Dedifferentiated amniotic fluid mesenchymal stem cell (primary cell): ENCODE results near the gene IGFALS.

Source experiments
- DNase-seq: peaks from one replicate; pipeline ENCODE4 v3.0.0-alpha.2; 2016; ENCODE audit errors: extremely low spot score

IGFALS gene

DNA sequence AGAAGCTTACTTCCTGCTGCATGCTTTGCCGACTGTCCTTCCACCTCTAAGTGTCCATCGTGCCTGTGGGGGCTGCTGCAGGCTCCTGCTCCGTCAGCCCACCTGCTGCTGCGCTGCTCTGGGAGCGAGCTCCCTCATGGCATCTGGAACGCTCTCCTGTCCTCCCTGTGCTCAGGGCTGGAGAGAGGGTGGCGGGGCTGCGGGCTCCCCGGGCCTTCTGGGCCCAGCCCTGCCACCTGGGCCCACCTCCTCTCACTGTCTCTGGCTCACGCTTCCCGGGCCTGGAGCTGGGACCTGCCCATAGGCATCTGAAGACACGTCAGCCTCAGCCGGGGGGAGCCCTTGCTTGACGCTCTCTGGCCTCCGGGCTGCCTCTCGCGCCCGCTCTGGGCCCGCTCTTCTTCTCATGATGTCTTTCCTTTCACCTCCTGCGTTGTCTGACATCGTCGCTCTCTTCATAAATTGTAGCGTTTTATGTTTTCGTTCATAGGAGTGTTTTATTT is 49.1 kb downstream of the IGFALS start:
- no peak for DNase-seq

DNA sequence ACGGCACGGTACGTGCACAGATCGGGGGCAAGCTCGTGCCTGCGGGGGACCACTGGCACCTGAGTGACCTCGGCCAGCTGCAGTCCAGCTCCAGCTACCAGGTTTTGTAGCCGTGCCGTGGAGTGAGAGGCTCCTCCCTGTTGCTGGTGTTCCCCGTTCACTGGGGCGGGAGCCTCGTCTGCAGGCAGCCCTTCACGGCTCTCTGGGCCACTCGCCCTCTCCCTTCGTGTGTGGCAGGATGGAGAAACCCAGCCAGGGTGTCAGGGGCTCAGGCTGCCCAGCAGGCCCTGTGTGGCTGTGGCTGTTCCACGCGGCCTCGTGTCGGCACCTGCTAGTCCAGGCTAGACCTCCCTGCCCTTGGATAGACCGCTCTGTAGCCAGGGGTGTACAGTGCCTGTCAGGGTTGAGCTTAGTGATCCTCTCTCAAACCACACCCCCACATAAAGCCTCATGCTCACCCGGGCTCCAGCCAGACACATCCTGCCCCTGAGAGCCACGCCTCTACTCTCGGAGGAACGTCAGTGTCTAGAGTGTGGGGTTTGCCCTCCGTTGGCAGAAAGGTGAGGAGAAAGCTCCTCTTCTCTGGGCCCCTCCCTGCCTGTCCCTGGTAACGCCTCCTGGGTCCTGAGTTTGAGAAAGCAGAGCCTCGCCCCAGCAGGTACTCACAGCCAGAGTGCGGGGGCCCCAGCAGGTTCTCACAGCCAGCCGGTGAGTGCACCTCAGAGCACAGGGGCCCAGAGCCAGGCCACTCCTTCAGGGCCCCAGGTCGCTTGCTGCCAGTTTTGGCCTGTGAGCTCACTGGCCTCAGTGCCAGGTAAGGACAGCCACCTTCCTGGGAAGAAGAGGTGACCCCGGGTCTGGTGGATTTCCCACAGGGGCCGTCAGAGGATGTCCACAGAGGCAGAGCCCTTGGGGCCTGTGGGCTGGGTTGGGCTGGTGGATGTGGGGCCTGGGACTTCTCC is 49.8 kb downstream of the IGFALS start:
- DNase-seq: no peak

DNA sequence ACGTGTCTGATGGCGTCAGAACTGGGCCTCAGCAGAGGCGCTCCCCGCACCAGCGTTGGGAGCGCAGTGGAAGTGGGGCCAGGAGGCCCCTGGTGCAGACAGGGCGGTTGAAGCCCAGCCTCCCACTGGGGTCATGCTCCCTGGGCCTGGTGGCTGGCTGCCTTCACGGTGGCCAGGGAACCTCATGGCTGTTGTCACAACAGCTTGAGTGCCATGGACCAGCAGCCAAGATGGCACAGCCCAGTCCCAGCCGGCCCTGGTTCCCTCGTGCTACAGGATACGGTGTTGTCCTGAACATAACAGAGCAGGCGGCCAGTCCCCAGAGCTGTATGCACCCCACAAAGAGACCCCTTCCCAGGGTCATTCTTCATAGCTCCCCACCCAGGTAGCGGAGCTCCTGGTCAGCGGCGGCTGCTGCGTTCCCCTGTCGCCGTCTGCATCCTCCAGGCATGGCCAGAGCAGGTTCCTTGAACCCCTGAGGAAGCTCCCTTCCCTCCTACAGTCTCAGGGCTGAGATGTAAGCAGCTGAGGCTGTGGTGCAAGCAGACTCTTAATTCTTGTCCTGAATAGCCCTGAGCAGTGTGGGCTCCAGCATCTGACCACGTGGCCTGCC is 51.8 kb downstream of the IGFALS start:
- no peak for DNase-seq

DNA sequence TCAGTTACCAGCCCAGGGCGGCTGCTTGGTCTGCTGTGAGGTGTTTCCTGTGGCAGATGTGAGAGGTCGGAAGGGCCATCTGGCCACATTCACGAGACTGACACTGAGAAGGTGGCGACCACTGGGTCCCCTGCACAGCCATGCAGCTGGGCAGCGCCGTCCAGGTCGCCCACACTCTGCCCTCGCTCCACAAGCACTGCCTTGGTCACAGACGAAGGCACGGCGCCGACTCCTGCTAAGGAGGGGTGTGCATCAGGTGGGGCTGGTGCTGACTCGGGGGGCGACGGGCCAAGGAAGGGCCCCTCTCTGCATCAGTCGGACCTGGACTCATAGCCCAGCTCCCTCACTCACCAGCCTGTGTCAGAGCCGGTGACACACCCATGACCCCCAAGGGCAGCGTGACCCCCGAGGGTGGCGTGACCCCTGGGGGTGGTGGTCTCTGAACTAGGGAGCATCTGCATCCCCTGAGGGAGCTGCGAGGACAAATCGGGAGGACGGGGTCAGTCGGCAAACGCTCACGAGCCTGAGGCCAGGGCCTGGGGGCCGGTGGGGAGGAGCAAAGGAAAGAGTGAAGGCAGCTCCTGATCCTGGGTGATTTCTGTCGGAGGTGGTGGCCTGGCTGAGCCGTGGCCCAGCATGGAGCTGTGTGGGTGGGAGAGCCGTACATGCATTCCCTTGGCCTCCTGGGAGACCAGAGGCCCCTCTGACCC is 52.6 kb downstream of the IGFALS start:
- no peak for DNase-seq
